NCI-H774 (cell line): ENCODE data around the gene RNF20.
"Not testable (repeated sequence)": the region's sequence is repeated elsewhere in the genome, so short reads cannot be mapped to it uniquely, and the experiment has no call there.

Source experiments
- DNase-seq: peaks from one replicate; lab custom pipeline; 2025; lab: John Stamatoyannopoulos, UW

The RNF20 gene, protein sequence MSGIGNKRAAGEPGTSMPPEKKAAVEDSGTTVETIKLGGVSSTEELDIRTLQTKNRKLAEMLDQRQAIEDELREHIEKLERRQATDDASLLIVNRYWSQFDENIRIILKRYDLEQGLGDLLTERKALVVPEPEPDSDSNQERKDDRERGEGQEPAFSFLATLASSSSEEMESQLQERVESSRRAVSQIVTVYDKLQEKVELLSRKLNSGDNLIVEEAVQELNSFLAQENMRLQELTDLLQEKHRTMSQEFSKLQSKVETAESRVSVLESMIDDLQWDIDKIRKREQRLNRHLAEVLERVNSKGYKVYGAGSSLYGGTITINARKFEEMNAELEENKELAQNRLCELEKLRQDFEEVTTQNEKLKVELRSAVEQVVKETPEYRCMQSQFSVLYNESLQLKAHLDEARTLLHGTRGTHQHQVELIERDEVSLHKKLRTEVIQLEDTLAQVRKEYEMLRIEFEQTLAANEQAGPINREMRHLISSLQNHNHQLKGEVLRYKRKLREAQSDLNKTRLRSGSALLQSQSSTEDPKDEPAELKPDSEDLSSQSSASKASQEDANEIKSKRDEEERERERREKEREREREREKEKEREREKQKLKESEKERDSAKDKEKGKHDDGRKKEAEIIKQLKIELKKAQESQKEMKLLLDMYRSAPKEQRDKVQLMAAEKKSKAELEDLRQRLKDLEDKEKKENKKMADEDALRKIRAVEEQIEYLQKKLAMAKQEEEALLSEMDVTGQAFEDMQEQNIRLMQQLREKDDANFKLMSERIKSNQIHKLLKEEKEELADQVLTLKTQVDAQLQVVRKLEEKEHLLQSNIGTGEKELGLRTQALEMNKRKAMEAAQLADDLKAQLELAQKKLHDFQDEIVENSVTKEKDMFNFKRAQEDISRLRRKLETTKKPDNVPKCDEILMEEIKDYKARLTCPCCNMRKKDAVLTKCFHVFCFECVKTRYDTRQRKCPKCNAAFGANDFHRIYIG

DNA sequence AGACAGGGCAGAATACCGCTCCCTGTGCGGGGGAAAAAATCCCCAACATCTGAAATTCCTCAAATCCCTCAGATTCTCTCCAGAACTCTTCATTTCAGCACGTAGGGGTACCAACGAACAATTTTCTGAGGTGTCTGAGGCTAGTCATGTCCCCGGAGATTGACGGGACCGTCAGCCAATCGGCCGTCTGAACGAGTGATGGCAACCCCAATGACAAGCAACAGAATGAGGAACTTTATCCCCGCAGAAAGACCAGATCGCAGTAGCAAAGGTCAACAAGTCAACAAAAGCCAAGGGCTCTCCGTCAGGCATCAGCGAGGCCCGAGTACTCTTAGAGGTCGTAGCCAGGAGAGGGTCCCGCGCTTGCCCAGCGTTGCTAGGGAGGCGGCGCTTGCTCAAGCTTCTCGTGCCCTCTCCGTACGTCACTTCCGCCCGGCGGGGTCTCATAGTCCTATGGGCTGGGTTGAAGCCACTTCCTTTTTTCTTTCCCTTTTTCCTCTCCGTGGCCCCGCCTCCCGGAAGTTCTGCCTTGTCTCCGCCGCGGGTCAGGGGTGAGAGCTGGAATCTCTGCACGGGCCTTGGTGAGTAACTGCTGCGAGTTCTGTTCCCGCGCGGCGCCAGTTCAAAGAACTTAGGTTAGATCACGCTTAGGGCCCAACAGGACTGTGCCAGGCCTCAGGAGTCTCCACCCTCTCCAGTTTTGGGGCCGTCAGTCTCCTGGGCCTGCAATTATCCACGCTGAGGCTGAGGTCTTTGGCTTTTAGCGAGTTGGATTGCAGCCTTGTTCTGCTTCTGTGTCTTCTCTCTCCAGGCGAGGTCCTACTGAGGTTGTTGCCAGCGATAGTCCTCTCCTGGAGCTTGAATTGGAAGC, at the start of gene RNF20:
Gene RNF20, plus strand, starts transcription at position 520 of the 871 bp plus-strand sequence. CDS start 1,571 bp downstream, outside the sequence.
- DNase-seq: peak; percentile 98

DNA sequence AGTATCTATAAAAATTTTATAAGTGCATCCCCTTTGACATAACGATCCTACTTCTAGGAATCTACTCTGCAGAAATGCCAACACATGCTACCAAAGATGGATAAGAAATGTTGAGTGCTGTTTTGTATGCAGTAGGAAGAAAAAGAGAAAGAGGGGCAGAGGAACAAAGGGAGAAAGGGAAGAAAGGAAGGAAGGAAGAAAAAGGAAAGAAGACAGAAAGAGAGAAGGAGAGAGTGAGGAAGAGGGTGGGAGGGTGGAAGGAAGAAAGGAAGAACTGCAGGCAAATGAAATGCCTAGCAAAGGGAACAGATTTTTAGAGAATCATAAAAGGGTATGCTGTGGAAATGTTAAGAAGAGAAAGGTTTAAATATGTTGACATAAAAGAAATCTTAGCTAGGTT, 49.6 kb upstream of the RNF20 start:
- no peak for DNase-seq

DNA sequence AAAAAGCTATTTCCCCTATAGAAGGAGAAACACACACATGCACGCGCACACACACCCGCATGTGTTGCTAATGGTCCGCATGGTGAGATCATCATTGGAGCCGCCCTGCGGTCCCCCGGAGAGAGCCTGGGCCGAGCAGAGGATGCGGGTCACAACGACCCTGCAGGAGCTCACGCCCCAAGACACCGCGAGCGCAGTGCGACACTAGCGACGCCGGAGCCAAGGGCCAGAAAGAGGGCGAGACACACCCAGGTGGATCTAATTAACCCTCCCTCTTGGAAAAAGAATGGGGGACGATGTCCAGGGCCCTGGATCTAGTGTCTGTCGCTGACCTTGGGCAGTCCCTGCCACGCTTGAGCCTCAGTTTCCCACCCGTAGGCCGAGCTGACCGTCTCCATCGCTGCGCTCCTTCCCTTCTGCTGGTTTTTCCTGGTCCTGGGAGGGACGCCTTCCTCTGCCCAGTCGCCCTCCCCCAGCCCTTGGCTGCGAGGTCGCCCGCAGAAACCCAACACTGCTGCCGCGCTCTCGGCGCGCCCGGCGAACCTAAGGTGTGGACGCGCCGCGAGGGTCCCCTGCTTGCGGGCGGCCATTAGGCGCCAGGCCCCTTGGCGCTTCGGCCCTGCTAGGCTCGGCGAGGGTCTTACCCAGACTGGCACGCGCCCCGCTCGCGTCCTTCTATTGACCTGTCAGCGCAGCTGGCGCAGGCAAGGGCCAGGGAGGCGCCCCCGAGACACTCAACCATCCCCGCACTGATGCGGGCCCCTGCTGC, 47.5 kb upstream of the RNF20 start:
- DNase-seq: peak; percentile 35

GRCh38 chr9:101486693-101487442, 46.8 kb upstream of the RNF20 start:
- DNase-seq: peak; percentile 69

DNA sequence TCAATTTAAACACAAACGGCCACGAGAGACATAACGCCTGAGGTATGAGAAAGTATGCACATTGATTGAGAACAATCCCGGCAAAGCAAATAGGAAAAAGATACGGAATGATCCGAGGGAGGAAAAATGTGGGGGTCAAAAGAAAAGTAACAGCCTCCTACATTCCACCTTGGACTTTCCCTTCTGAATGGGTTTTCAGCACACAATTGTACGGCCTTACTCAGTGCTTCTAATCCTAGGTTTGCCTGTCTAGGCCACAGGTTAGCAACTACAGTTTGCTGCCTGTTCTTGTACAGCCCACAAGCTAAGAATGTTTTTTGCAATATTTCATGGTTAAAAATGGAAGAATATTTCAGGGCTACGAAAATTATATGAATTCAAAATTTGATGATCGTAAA, 46.2 kb upstream of the RNF20 start:
- no peak for DNase-seq

DNA sequence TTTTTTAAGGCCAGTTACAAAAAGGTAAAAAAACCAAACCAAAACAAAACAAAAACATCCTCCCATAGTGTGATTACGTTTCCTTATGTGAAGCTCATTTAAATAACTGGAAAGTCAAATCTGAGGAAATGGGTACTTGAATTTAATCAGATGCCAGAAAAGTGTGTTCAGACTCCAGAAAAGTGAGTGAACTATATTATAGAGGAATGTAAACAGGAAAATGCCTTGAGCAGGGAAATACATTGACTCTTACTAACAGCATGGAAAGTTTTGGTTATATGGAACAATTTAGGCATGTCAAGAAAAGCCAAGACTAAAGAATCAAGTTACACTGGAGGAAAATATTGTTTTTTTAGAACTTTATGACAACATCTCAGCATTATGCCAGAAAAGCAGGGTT, 37.8 kb upstream of the RNF20 start:
- no peak for DNase-seq

DNA sequence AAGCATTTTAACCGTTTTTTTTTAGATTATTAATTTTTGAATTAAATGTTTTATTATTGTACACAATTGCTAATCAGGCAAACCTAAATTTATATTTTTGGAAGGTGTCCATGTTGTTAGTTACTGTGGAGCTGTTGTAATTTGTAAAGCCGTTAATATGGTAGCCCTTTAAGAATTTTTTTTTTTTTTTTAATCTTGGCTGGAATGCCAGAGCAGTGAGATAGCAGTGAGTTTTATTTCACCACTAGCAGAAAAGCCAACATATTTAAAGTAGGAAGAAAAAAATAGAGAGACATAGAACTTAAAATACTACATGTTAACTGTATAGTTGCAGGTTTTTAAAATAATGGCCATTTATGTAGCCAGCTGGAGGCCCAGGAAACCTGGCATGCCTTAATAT, 35.3 kb upstream of the RNF20 start:
- DNase-seq: no peak

GRCh38 chr9:101504188-101504587, 29.5 kb upstream of the RNF20 start:
- DNase-seq: no peak

GRCh38 chr9:101508211-101508610, 25.4 kb upstream of the RNF20 start:
- no peak for DNase-seq

DNA sequence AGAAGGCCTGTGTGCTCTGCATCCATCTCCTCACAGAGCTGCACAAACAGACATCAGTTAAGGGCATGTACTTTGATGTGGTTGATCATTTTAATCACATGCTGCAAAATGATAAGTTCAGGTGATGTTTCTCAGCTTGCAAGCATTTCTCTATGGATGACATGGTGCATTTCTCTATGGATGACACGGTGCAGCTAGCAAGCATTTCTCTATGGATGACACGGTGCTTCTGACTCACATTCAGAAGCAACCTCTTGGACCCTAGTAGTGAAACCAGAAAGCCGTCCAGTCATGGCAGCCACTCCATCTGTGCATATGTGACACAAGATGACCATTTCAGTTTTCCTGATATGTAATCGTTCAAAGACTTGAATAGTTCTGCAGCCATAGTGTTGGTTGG, 24.1 kb upstream of the RNF20 start:
- DNase-seq: no peak

DNA sequence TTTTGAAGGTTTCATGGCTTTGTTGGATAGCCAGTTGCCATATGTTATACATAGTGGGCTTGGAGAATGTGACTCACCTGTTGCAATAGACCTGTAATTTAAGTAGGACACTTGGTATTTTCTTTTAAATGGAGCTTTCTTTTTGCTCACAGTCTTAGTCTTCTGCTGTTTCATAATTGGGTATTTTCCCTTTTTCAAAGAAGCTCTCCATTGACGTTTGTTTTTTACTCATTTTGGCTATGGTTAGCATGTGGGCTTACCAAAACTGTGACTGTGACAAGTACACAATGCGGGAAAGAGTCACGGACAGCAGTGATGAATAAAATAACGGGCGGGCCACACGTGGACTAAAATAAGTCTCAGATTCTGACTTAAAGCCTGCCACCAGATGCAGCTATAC, 23.2 kb upstream of the RNF20 start:
- no peak for DNase-seq

- no peak for DNase-seq
Measured at GRCh38 chr9:101511009-101511408, 22.6 kb upstream of the RNF20 start.

DNA sequence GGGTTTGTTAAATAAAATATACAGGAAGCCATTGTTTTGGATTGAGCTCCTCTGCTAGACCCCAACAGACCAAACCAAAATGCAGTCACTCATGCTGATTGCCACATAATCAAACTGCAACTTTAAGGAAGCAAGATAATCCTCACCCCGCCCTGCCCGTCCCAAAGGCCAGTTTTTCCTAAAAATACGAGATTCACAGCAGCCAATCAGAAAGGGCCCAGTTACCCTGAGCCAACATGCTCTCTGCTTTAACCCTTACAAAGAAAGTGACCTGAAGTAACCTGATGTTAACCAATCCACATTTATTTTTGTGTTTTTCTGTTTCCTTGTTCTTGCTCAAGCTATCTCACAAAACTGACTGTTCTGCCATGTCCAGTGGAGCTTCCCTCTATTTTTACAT, 21.5 kb upstream of the RNF20 start:
- no peak for DNase-seq

DNA sequence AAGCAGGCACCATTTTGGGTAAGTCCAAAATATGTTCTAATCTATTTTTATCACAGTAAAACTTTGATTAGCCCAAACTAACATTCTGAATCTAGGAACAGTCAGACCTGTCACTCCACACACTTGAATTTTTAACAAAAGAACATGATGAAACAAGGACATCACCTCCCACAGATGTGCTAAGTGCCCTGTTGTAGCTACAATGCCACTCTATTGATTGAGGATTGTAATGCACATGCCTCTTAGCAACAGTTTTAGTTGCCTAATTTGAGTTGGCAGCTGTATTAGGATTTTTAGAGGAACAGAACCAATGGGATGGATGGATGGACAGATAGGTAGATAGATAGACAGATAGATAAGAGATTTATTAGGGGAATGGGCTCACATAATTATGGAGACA, 20.3 kb upstream of the RNF20 start:
- no peak for DNase-seq

GRCh38 chr9:101514071-101514470, 19.6 kb upstream of the RNF20 start:
- DNase-seq: no peak

DNA sequence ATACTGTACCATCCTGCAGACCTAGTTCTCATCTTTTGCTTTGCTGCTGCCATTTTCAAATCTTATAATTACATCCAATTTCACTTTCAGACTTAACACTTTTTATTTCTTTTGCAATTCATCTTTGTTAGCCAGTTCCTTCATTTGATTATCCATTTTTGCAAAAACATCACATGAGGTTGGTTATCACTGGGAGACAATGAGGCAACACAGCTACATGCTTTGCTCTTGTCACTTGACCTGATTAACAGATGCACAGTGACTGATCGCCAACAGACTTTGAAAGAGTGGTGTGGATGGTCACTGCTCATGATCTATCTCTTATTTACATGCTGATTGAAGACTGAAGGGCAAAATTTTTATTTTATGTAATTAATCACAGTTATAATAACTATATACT, 17.0 kb upstream of the RNF20 start:
- no peak for DNase-seq

GRCh38 chr9:101518489-101518888, 15.2 kb upstream of the RNF20 start:
- DNase-seq: not testable (repeated sequence)

DNA sequence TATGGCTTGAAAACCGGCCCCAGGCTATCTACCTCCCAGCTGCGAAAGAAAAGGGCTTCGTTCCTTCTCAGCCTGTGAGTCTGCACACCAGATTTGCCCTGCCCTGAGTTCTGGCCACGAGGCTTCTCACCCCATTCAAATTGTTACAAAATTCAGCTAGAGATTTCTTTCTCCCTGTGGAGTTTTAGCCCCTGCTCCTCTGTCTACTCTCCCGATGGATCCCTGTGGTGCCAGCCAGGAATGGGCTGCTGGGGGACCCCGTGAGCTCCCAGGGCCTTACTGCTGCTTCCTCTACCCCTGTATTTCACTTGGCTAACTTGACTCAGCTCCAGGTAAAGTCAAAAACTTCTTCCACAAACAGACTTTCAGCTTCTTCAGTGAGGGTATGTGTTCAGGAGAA, 9.3 kb upstream of the RNF20 start:
- DNase-seq: no peak

DNA sequence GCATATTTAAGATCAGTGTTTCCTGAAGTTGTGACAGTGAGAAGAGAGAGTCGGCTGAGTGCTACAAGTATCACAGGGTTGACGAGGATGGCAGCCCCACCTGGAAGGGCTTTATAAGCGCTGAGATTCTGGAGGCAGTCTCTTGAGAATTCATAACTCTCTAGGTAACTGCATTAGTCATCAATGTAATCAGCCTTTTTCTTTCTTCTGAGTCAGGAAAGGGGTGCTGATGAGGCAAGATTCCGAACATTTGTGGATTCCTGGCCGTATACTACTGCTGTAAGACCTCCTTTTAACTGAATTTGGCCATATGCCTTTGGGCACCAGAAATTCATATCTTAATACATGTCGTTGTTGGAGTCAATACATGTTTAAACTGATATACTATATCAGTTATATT, 6.6 kb upstream of the RNF20 start:
- no peak for DNase-seq

- DNase-seq: no peak
Measured at GRCh38 chr9:101528015-101528414, 5.6 kb upstream of the RNF20 start.
